OCI-LY7 (cell line): ENCODE measurements around the gene TNNI3K.

Source experiments
- EZH2phosphoT487 ChIP-seq: fragments of 200-600 bp; sonication (generic); IDR thresholded peaks from 2 replicates; pipeline ENCODE4 v1.6.1; 2018; ENCODE audit warnings: low read depth, borderline replicate concordance, mild to moderate bottlenecking, mixed run types, antibody characterized with exemption, low read length, moderate library complexity, mixed read lengths
- TF ChIP-seq, protein P1 (sequence below): fragments of 200-600 bp; sonication (generic); conservative IDR thresholded peaks from 2 replicates; pipeline ENCODE4 v1.5.1; 2014; ENCODE audit warnings: mild to moderate bottlenecking, antibody characterized with exemption, low read length, moderate library complexity, mixed read lengths

DNA sequence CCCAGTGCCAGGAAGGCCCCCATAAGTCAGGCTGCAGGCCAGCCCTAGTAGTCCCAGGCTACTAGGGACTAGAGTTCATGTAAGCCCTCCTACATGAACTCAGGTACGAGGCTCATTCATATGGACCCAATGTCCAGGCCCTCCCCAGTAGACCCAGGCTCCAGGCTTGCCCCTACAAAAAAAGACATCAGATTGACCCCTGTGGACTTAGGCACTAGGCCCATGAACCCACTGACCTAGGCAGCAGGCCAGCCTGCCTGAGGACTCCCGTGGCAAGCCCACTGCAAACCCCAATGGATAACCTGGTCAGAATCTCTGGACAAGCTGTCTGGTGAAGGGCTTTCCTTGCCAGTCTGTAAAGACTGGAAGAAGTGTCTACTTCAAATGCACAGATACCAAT, 51.2 kb downstream of the TNNI3K start:
- TF ChIP-seq, protein P1, sequence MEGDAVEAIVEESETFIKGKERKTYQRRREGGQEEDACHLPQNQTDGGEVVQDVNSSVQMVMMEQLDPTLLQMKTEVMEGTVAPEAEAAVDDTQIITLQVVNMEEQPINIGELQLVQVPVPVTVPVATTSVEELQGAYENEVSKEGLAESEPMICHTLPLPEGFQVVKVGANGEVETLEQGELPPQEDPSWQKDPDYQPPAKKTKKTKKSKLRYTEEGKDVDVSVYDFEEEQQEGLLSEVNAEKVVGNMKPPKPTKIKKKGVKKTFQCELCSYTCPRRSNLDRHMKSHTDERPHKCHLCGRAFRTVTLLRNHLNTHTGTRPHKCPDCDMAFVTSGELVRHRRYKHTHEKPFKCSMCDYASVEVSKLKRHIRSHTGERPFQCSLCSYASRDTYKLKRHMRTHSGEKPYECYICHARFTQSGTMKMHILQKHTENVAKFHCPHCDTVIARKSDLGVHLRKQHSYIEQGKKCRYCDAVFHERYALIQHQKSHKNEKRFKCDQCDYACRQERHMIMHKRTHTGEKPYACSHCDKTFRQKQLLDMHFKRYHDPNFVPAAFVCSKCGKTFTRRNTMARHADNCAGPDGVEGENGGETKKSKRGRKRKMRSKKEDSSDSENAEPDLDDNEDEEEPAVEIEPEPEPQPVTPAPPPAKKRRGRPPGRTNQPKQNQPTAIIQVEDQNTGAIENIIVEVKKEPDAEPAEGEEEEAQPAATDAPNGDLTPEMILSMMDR = no peak
- no peak for TF ChIP-seq EZH2phosphoT487
